Measurements from ENCODE around the gene TLR4.
A peak's percentile ranks its signal among the peaks of the same experiment; 100 is the strongest.

Gene TLR4

DNA sequence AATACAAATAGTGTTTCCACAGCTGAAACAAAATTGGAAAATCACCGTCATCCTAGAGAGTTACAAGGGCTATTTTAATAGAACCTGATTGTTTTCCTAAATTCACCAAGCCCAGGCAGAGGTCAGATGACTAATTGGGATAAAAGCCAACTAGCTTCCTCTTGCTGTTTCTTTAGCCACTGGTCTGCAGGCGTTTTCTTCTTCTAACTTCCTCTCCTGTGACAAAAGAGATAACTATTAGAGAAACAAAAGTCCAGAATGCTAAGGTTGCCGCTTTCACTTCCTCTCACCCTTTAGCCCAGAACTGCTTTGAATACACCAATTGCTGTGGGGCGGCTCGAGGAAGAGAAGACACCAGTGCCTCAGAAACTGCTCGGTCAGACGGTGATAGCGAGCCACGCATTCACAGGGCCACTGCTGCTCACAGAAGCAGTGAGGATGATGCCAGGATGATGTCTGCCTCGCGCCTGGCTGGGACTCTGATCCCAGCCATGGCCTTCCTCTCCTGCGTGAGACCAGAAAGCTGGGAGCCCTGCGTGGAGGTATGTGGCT is at the start of gene TLR4:
TLR4 (plus strand) TSS at position 380 of the 552 bp plus-strand sequence; CDS start at position 450, 70 bp downstream.
- peak; percentile 96 for DNase-seq (ENCODE audit: low spot score)

DNA sequence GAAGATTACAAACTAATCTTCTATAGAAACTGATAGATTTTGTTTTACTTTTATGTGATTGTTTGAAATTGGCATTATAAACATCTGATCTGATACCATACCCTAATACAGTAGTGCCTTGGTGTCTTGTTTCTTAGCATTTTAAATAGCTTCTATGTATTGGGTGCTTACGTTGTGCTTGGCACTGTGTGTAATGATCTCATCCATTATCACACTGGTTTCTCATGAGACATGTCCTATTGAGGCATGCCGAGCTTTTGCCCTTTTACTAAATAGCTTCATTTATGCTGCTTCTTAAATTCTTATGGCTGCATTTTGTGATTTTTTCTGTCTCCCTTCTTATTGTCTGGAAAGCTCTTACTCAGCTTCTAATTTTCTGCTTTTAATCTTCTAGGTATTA is 48.2 kb upstream of the TLR4 start:
- peak; percentile 91 for DNase-seq (ENCODE audit: low spot score)

DNA sequence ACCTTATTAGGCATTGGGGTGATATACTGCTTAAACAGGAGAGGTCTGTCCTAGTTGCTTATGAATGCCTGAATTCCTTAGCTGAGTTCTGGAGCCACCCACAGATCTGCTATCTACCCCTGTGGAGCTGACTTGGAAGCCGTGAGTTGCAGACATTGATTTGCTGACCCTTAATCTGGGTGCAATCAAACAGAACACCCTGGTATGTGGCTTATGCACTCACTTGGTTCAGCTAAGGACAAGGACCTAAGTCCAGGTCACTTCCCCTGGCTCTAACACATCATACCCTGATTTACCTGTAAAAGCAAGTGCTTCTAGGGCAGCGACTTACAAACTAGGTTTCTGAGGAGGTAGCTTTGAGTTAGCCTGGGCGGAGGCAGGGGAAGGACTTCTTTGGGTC is 41.6 kb upstream of the TLR4 start:
- DNase-seq (ENCODE audit: low spot score), result no peak

DNA sequence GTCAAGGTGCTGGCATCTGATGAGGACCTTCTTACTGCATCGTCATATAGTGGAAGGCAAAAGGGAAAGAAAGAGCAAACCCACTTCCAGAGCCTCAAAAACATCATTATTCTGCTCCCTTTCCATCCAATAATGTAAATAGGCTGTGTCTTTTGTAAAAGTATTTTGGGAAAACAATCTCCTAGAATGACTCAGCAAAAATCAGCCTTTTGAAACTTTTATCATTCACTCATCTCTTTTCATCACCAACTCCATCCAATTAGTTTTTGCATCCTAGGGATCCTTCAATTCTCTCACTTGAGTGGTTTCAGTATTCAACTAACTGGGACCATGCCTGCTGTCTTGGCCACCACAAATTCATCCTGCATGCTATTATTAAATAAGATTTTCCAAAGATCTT is 39.8 kb upstream of the TLR4 start:
- DNase-seq (ENCODE audit: low spot score), result no peak

GRCh38 chr9:117665601-117666385 is 38.4 kb upstream of the TLR4 start:
- DNase-seq (ENCODE audit: low spot score), result no peak

DNA sequence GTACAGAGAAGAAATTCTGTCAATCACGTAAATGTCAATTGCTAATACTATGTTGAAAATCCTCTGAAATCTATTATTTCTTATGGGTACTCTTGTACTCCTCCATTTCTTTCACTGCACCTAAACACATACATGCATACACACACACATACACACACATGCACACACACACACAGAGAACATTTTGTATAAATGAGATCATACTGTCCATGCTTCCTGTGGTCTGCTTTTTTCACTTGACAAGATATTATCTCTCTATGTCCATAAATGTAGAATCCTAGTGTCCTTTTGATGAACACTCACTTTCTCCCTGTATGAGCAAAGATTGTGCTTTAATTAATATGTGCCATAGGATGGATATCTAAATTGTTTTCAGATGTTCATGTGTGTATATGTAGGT is 32.7 kb upstream of the TLR4 start:
- DNase-seq (ENCODE audit: low spot score), result no peak

- no peak for DNase-seq (ENCODE audit: low spot score)
Measured at GRCh38 chr9:117672369-117672768, 31.8 kb upstream of the TLR4 start.

DNA sequence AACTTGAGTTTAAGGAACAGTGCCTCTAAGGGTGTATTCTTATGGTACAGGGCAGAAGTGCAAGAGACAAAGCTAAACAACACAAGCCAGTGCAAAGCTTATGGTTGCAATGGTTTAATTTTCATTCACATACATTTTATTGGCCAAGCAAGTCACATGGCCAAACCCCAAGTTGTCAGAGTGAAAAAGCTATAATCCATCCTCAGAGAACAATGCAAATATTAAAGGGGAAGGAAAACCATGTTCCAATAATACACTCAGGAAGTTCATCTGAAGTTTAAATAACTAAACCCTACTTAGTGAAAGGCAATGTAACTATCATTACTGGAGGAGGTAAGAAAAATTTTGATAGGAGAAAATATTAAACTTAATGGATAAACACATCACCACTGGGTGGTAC is 26.6 kb upstream of the TLR4 start:
- no peak for DNase-seq (ENCODE audit: low spot score)

GRCh38 chr9:117678871-117679270 is 25.3 kb upstream of the TLR4 start:
- no peak for DNase-seq (ENCODE audit: low spot score)

DNA sequence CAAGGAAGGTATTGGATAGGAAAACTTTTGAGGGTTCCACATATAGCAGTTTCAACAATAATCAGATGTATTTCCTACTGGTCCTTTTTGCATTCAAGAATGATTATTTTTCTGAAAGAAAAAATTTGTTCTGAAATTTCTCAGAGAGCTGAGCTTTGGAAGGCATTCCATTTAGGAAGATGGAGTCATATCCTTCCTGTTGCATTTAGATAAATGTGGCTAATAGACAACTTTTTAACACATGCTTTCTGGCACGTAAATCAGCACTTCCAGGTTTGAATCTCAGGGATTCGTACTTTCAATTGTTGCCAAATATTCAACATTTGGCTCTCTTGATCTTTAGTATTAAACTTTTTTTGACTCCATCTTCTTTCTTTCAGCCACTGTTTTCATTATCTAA is 24.8 kb upstream of the TLR4 start:
- no peak for DNase-seq (ENCODE audit: low spot score)

DNA sequence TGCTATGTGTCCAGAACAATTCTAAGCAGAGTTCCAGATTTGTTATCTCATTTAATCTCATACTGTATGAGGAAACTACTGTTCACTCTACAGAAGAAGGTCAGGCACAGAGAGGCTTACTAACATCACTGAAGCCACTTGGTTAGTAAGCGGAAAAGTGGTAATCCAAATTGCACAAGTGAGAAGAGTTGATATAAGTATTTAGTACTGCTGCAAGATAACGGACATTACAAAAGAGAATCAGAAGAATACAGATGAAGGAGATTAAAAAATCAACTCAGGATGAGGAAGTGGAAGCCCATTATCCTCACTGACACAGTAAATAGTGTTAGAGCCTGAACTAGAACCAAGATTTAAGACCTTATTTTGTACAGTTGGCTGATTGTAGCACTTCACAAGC is 22.3 kb upstream of the TLR4 start:
- no peak for DNase-seq (ENCODE audit: low spot score)

DNA sequence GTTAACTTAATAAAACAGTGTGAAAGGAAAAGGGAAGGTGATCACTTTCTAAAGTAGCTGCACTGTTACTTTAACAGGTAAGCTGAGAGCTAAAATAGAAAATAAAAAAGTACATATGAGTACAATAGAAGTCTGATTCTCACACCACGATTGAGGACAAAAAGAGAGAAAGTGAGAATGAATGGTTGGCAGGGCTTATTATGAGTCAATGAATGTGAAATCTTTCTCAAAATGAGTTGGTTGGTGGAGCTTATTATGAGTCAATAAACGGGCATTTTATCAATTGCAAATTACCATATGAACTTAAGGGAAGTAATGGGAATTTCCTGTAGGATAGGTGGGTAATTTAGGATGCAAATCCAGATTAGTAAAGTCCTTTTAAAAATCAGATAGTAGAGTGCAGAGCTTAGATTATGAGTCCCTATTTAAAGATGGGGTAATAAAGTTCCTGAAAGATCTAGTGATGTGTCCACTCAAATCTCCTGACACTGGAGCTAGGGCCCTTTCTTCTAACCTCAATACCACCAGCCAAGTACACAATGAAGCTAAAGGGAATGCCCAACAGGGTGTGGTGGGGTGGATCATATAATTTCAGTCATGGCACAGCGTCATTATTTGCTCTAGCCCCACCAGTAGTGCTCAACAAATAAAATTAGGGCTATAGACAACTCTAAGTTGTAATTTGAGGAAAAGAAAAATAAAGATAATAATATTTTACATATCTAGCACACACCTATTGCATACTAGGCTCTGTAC is 21.1 kb upstream of the TLR4 start:
- DNase-seq (ENCODE audit: low spot score), result no peak

- DNase-seq (ENCODE audit: low spot score), result no peak
Measured at GRCh38 chr9:117687532-117687931, 16.7 kb upstream of the TLR4 start.

- DNase-seq (ENCODE audit: low spot score), result no peak
Measured at GRCh38 chr9:117691367-117691766, 12.8 kb upstream of the TLR4 start.

GRCh38 chr9:117696154-117696553 is 8.0 kb upstream of the TLR4 start:
- no peak for DNase-seq (ENCODE audit: low spot score)

DNA sequence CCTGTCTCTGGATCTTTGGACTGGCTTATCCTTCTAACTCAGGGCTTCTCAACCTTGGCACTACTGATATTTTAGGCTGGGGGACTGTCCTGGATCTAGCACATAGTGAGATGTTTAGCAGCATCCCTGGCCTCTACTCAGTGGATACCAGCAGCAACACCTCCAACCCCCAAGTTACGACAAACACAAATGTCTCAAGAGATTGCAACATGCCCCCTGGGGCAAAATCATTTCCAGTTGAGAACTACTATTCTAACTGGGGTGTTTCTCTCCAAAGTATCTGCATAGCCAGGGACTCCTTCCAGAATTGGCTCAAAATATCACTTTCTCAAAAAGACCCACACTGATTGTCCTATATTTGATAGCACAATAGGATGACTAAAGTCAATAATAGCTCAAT is 7.2 kb upstream of the TLR4 start:
- no peak for DNase-seq (ENCODE audit: low spot score)

- no peak for DNase-seq (ENCODE audit: low spot score)
Measured at GRCh38 chr9:117703537-117703936, 666 bp upstream of the TLR4 start.

DNA sequence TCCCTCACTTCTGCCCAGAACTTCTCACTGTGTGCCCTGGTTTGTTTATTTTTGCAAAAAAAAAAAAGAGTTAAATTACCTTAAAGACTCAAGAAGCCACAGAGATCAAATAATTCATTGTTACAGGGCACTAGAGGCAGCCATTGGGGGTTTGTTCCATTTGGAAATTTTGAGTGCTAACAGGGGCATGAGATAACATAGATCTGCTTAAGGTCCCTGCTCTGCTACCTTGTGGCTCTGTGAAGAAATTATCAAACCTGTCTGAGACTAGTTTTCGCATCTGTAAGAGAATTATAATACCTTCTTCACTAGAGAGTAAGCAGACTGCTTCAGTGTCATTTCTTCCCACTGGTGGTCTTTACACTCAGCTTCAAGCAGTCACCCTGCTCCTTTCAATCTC is 394 bp downstream of the TLR4 start:
- DNase-seq (ENCODE audit: low spot score), result no peak

- DNase-seq (ENCODE audit: low spot score), result no peak
Measured at GRCh38 chr9:117705386-117705785, 1.2 kb downstream of the TLR4 start.

GRCh38 chr9:117706421-117707116 is 2.4 kb downstream of the TLR4 start:
- no peak for DNase-seq (ENCODE audit: low spot score)

DNA sequence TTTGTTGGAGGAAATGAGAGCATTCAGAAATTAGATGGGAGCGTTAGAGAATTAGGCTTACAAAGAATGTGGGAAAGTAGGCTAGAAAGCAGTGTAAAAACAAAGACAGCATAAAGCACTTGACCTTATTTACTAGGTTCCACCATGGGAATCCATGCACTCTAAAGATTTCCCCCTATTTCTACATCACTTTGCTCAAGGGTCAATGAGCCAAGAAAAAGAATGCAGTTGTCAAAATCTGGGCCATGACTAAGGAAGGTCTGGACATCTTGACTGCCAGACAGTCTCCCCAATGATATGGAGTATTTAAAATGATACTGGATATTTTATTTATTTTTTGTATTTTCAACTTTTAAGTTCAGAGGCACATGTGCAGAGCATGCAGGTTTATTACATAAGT is 3.4 kb downstream of the TLR4 start:
- no peak for DNase-seq (ENCODE audit: low spot score)

GRCh38 chr9:117709936-117710335 is 5.7 kb downstream of the TLR4 start:
- DNase-seq (ENCODE audit: low spot score), result no peak

DNA sequence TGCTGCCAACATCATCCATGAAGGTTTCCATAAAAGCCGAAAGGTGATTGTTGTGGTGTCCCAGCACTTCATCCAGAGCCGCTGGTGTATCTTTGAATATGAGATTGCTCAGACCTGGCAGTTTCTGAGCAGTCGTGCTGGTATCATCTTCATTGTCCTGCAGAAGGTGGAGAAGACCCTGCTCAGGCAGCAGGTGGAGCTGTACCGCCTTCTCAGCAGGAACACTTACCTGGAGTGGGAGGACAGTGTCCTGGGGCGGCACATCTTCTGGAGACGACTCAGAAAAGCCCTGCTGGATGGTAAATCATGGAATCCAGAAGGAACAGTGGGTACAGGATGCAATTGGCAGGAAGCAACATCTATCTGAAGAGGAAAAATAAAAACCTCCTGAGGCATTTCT is 10.1 kb downstream of the TLR4 start:
- DNase-seq (ENCODE audit: low spot score), result no peak
